ENCODE measurements around the gene PP2D1. TPM values are rescaled to one million over a fixed set of nuclear protein-coding genes. Genes with fewer than 3 reads are reported as not detected.

PP2D1 gene
- total and polyA plus RNA-seq, 2 donors (not counting 1 experiment from before 2014, with no cell fraction given), result not detected

GRCh38 chr3:19940643-19941042, 71.4 kb downstream of the PP2D1 start:
- H3K9ac ChIP-seq (ENCODE audit: insufficient read depth, low read length), result no peak overlapping the region
- no peaks in the 10 kb centered on the region for H3K9me3 ChIP-seq (ENCODE audit: control insufficient read depth, insufficient read depth, low read depth, low read length)
- H3K36me3 ChIP-seq (ENCODE audit: control insufficient read depth, insufficient read depth, low read length), result no peaks in the 10 kb centered on the region
- no peak overlapping the region for H2AFZ ChIP-seq (ENCODE audit: low read length)
- no peaks in the 10 kb centered on the region for H3K4me1 ChIP-seq (ENCODE audit: control insufficient read depth, extremely low read depth, insufficient read depth, low read length)
- H3K4me3 ChIP-seq (replicated peaks in 1 of 4; ENCODE audit: control extremely low read depth in 1 of 4, insufficient read depth in 1 of 4, low read depth in 3 of 4, low read length in 4 of 4), result no peak overlapping the region
- no peaks in the 10 kb centered on the region for H3K79me2 ChIP-seq (ENCODE audit: control insufficient read depth, insufficient read depth, low read length)
- H4K20me1 ChIP-seq (ENCODE audit: control insufficient read depth, extremely low read depth, insufficient read depth, low read length), result no peaks in the 10 kb centered on the region
- TF ChIP-seq CTCF (conservative IDR thresholded peaks at IDR 0.05 in 1 of 2, IDR thresholded peaks at IDR 0.05 in 1 of 2; ENCODE audit: low read depth in 1 of 2, low read length in 2 of 2) (no peak), EZH2 (IDR thresholded peaks at IDR 0.05; ENCODE audit: low read length, missing control alignments) (no peak)
- no peak overlapping the region for H3K27ac ChIP-seq (ENCODE audit: insufficient read depth, low read length)
- H3K4me2 ChIP-seq (ENCODE audit: extremely low read depth, insufficient read depth, low read length), result no peak overlapping the region
- no peaks in the 10 kb centered on the region for H3K27me3 ChIP-seq (ENCODE audit: control insufficient read depth, insufficient read depth, low read length)
- DNase-seq (ENCODE audit: low read depth in 2 of 2), result no peak

GRCh38 chr3:19938295-19938627, 73.8 kb downstream of the PP2D1 start:
- Histone ChIP-seq H3K4me1 (ENCODE audit: control insufficient read depth, extremely low read depth, insufficient read depth, low read length) (no peaks in the 10 kb centered on the region), H3K27ac (ENCODE audit: insufficient read depth, low read length) (no peak overlapping the region), H3K36me3 (ENCODE audit: control insufficient read depth, insufficient read depth, low read length) (no peaks in the 10 kb centered on the region), H3K27me3 (ENCODE audit: control insufficient read depth, insufficient read depth, low read length) (no peaks in the 10 kb centered on the region), H3K9me3 (ENCODE audit: control insufficient read depth, insufficient read depth, low read depth, low read length) (no peaks in the 10 kb centered on the region), H4K20me1 (ENCODE audit: control insufficient read depth, extremely low read depth, insufficient read depth, low read length) (no peaks in the 10 kb centered on the region), H3K4me2 (ENCODE audit: extremely low read depth, insufficient read depth, low read length) (no peak overlapping the region), H3K79me2 (ENCODE audit: control insufficient read depth, insufficient read depth, low read length) (no peaks in the 10 kb centered on the region), H3K9ac (ENCODE audit: insufficient read depth, low read length) (no peak overlapping the region), H2AFZ (ENCODE audit: low read length) (no peak overlapping the region), H3K4me3 (replicated peaks in 1 of 4; ENCODE audit: control extremely low read depth in 1 of 4, insufficient read depth in 1 of 4, low read depth in 3 of 4, low read length in 4 of 4) (no peak overlapping the region)
- DNase-seq (ENCODE audit: low read depth in 2 of 2), result no peak
- TF ChIP-seq CTCF (conservative IDR thresholded peaks at IDR 0.05 in 1 of 2, IDR thresholded peaks at IDR 0.05 in 1 of 2; ENCODE audit: low read depth in 1 of 2, low read length in 2 of 2) (no peak), EZH2 (IDR thresholded peaks at IDR 0.05; ENCODE audit: low read length, missing control alignments) (no peak)

GRCh38 chr3:19937459-19938294, 74.4 kb downstream of the PP2D1 start:
- Histone ChIP-seq H2AFZ (ENCODE audit: low read length) (no peak overlapping the region), H3K9ac (ENCODE audit: insufficient read depth, low read length) (no peak overlapping the region), H3K4me1 (ENCODE audit: control insufficient read depth, extremely low read depth, insufficient read depth, low read length) (no peaks in the 10 kb centered on the region), H4K20me1 (ENCODE audit: control insufficient read depth, extremely low read depth, insufficient read depth, low read length) (no peaks in the 10 kb centered on the region), H3K27me3 (ENCODE audit: control insufficient read depth, insufficient read depth, low read length) (no peaks in the 10 kb centered on the region), H3K36me3 (ENCODE audit: control insufficient read depth, insufficient read depth, low read length) (no peaks in the 10 kb centered on the region), H3K27ac (ENCODE audit: insufficient read depth, low read length) (no peak overlapping the region), H3K4me2 (ENCODE audit: extremely low read depth, insufficient read depth, low read length) (no peak overlapping the region), H3K4me3 (replicated peaks in 1 of 4; ENCODE audit: control extremely low read depth in 1 of 4, insufficient read depth in 1 of 4, low read depth in 3 of 4, low read length in 4 of 4) (no peak overlapping the region), H3K79me2 (ENCODE audit: control insufficient read depth, insufficient read depth, low read length) (no peaks in the 10 kb centered on the region), H3K9me3 (ENCODE audit: control insufficient read depth, insufficient read depth, low read depth, low read length) (no peaks in the 10 kb centered on the region)
- TF ChIP-seq EZH2 (IDR thresholded peaks at IDR 0.05; ENCODE audit: low read length, missing control alignments), result no peak
- TF ChIP-seq CTCF (conservative IDR thresholded peaks at IDR 0.05 in 1 of 2, IDR thresholded peaks at IDR 0.05 in 1 of 2; ENCODE audit: low read depth in 1 of 2, low read length in 2 of 2), result no peak
- peak in 1 of 2 donors; percentile 86 for DNase-seq (ENCODE audit: low read depth in 2 of 2)

Other genes starting within 250 kb of the PP2D1 start
- 0.83 and 1.0 TPM in 2 replicates for gene EFHB, start 78.0 kb downstream of the PP2D1 start, total RNA-seq
- 0.28 and 0.43 TPM in 2 replicates for gene EFHB, start 78.0 kb downstream of the PP2D1 start, polyA plus RNA-seq
- gene RAB5A, start 65.2 kb downstream of the PP2D1 start, total RNA-seq, result 41.9 and 50.9 TPM in 2 replicates
- 64.5 and 86.1 TPM in 2 replicates for gene RAB5A, start 65.2 kb downstream of the PP2D1 start, polyA plus RNA-seq
- 7.7 and 14.7 TPM in 2 replicates for gene KAT2B, start 28.2 kb upstream of the PP2D1 start, total RNA-seq
- 9.1 and 11.2 TPM in 2 replicates for gene KAT2B, start 28.2 kb upstream of the PP2D1 start, polyA plus RNA-seq
- 0.26 and 1.8 TPM in 2 replicates for gene SGO1, start 173.9 kb upstream of the PP2D1 start, total RNA-seq
- gene SGO1, start 173.9 kb upstream of the PP2D1 start, polyA plus RNA-seq, result 2.4 and 7.4 TPM in 2 replicates